Stimulated activated CD8-positive, alpha-beta memory T cell treated with anti-CD3 and anti-CD28 coated beads, Interleukin-12 subunit alpha, Interleukin-12 subunit beta, amount 100 ng/mL, for 24 hours (primary cell): Measurements from ENCODE around the gene KANTR.
A peak's percentile ranks its signal among the peaks of the same experiment; 100 is the strongest.

Experiments used
- DNase-seq: peaks from one replicate; pipeline ENCODE4 v3.0.0-alpha.2; 2020; ENCODE audit errors: extremely low read depth

KANTR gene

DNA sequence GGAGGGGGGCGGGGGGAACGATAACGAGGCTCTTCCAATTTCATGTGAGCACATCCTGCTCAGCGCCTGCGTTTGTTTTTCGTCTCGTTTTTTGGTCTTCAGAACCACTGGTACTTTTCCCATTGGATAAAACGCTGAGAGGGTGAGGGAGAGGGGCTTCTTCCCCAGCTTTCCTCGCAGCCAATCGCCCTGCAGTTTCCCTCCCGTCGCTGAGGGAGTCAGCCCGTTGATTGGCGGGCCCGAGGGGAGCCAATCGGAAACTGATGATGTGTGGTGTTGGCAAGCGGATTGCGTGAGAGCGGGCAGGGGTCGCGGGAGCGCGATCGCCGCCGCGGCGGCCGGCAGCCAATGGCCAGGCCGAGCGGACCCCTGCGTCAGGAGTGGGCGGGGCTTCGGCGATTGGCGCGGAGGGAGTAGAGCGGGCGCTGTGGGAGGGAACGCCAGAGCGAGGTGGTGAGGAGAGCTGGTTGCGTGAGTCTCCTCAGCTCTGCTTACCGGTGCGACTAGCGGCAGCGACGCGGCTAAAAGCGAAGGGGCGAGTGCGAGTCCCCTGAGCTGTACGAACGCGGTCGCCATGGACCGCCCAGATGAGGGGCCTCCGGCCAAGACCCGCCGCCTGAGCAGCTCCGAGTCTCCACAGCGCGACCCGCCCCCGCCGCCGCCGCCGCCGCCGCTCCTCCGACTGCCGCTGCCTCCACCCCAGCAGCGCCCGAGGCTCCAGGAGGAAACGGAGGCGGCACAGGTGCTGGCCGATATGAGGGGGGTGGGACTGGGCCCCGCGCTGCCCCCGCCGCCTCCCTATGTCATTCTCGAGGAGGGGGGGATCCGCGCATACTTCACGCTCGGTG, 11.8 kb upstream of the KANTR start, which contains the start of gene TSPYL2:
TSPYL2 (plus strand) TSS at position 443 of the 848 bp plus-strand sequence; CDS start at position 575, 132 bp downstream.
- DNase-seq, result peak; percentile 78

DNA sequence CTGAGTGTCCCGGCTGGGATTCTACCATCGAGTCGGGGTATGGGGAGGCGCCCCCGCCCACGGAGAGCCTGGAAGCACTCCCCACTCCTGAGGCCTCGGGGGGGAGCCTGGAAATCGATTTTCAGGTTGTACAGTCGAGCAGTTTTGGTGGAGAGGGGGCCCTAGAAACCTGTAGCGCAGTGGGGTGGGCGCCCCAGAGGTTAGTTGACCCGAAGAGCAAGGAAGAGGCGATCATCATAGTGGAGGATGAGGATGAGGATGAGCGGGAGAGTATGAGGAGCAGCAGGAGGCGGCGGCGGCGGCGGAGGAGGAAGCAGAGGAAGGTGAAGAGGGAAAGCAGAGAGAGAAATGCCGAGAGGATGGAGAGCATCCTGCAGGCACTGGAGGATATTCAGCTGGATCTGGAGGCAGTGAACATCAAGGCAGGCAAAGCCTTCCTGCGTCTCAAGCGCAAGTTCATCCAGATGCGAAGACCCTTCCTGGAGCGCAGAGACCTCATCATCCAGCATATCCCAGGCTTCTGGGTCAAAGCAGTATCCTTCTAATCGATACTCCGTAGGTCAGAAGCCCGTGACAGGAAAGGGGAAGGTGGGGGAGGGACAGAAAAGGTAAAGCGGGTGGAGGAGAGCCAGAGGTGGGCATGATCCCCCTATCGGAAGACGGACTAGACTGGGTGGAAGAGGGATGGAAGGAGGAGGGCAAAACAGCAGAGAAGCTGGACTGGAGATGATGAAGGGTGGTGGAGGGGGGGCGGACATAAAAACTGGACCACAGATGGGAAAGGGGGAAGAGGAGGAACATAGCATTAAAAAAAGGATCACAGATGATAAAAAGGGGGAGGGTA, 10.9 kb upstream of the KANTR start:
- no peak for DNase-seq

DNA sequence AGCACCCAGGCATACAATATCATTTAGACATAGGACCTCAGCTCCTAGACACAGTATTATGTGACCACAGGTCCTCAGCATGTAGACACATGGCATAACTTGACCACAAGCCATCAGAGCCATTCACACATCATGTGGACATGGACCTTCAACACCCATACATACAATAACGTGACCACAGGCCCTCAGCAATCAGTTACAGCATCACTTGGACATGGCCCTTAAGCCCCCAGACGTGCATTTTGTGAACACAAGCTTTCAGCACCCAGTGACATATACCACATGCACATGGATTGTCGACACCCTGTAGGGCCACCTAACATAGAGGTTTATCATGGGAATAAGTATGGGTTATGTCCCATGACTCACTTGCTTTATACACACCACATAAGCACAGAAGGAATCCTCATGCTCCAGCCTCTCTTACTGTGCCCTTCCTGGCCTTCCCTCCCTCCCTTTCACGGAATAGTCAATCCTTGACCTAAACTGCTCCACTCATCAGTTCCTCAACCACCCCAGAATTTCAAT, 9.8 kb upstream of the KANTR start:
- DNase-seq, result no peak

DNA sequence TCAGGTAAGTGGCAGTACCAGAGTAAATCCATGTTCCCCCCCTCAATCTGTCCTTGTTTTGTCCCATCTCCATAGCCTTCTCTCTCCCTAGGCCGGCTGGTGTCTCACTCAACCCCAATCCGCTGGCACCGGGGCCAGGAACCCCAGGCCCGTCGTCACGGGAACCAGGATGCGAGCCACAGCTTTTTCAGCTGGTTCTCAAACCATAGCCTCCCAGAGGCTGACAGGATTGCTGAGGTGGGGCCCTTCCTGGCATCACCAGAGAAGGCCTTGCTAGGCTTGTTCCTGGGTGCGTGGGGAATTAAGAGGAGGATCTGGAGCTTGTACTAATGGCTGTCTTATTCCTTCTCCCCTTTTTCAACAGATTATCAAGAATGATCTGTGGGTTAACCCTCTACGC, 9.1 kb upstream of the KANTR start:
- no peak for DNase-seq

DNA sequence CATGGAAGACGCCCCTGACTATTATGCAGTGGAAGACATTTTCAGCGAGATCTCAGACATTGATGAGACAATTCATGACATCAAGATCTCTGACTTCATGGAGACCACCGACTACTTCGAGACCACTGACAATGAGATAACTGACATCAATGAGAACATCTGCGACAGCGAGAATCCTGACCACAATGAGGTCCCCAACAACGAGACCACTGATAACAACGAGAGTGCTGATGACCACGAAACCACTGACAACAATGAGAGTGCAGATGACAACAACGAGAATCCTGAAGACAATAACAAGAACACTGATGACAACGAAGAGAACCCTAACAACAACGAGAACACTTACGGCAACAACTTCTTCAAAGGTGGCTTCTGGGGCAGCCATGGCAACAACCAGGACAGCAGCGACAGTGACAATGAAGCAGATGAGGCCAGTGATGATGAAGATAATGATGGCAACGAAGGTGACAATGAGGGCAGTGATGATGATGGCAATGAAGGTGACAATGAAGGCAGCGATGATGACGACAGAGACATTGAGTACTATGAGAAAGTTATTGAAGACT, 8.2 kb upstream of the KANTR start:
- no peak for DNase-seq

DNA sequence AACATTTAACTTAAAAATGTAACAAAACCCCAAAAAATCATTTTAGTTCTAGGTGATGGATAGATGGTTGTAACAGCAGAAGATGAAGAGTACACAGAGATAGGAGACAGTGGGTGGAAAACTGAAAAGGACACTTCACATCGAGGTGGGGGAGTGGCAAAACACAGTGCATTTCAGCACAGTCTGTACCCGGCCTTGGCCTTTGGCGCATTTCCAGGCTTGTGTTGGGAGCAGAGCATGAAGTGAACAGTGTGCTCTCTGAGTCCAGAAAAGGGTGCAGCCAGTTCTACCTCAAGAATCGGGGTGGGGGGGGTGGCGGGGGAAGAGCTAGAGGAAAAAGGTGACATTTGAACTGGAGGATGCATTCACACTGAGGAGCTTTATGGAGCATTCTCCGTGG, 7.5 kb upstream of the KANTR start:
- no peak for DNase-seq

DNA sequence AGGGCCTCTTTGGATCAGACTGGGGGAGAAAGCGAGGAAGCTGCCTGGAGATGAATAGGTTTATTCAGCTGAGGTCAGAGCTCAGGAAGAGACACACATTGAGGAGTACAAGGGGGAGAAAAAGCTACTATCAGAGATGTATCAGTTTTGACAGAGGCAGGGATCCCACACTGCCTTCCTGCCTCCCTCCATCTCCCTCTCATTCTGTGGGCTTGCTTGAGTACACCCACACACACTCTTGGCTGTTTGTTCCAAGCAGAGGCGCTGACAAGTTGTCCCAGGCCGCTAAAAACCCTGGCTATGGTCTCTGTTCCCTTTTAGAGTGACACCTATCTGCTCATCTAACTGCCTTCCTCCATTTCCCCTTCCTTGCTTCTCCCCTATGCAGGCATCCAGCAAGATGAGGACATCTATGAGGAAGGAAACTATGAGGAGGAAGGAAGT, 6.5 kb upstream of the KANTR start:
- no peak for DNase-seq

DNA sequence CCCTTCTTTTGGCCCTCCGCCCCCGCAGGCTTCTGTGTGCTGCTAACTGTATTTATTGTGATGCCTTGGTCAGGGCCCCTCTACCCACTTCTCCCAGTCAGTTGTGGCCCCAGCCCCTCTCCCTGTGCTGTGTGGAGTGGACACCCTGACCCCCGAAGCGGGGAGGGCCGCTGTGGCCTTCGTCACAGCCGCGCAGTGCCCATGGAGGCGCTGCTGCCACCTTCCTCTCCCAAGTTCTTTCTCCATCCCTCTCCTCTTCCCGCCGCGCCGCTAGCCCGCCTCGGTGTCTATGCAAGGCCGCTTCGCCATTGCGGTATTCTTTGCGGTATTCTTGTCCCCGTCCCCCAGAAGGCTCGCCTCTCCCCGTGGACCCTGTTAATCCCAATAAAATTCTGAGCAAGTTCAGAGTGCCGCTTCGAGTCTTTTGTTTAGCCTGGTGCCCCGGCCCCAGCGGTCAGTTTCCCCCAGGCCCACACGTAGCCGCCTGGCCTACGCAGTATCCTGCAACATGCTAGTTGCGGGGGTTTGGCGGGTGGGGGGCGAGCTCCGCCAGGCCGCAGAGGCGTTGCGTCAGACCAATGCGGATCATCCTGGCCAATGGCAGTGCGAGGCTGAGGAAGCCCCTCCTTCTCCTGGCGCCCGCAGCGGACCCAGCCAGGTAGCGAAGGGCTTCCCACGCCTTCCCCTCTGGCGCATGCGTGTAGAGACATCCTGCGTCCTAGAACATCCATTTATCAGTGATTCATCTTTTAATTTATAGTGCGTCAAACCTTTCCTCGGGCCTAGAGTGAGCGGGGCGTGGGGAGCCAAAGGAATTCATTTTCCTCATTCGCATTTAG, 5.6 kb upstream of the KANTR start:
- no peak for DNase-seq

DNA sequence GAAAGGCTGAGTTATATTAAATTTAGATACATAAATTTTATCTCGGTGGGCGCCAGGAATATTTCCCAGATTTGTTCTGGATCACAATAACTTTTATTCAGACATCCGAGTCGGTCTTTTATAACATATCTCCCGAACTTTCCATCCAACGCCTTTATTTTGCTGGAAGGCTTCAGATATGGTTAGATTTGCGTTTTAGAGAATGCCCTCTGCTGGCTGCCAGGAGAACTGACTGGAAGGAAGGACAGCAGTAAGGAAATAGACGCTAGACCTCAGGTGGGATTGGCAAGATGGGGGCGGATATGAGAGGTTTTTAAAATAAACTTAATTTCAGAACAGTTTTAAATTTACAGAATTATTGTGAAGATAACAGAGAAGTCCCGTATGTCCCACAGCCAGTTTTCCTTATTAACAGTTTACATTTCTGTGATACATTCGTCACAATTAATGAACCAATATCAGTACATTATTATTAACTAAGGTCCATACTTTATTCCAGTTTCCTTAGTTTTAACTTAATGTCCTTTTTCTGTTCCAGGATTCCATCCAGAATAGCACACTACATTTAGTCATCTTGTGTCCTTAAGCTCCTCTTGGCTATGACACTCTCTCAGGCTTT, 4.6 kb upstream of the KANTR start:
- DNase-seq, result no peak

DNA sequence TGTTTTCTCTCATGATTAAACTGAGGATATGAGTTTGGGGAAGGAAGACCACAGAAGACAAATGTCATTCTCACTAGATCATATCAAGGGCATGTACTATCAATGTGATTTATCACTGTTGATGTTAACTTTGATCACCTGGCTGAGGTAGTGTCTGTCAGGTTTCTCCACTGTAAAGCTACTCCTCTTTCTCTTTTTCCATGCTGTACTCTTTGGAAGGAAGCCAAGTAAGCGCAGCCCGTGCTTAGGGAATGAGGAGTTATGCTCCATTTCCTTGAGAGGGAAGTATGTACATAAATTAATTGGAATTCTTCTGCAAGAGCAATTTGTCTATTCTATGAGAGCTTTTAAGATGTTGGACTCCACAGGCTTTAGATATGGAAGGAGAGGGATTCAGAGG, 4.0 kb upstream of the KANTR start:
- no peak for DNase-seq

DNA sequence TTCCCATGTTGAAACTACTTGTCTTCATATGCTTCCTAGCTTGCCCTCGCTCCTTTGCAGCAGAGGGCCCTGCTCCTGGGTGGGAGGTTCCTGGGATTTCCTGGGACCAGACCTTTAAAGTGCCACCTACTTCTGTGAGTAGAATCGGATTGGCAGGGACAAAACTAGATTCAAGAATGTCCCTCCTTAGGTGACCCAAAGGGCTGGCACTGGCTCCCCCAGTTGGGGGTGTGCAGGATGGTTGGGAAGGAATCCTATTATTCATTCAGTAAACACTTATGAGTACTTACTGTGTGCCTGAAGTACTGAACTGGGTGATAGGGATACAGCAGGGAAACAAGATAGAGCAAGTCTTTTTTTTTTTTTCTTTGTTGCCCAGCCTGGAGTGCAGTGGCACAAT, 2.6 kb upstream of the KANTR start:
- DNase-seq, result no peak

DNA sequence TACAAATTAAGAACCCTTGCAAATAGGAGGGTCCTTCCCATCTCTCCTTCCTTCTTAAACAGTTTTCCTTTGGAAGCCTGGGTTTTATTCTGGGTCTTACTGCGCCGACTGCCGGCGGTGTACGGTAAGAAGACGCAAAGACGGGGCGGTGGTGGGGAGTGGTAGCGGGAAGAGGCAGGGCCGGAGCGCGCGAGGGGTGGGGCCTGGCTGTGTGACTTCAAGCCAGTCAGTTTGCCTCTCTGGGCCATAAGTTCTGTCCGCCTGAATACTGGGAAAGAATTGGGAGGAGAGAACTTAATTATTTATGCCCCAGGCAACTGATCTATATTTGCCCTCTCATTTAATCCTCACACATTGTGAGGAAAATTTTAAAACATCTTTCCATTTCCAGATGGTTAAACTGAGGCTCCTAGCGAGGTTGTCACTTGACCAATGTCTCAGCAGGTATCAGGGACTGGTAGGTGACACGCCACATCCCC, 726 bp upstream of the KANTR start:
- DNase-seq, result no peak

DNA sequence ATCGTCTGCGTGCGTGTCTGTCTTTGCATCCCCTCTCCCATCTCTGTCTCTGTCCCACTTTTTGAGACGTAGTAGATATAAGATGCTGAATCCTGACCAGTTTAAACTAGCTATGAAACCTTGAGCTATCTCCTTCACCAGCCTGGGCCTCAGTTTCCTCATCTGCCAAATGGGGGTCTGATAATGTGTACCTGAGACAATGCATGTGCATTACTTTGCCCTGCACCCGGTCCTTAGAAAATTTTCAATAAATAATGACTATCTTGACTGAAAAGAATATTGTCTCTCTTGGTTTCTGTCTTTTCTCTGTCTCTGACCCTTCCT, 602 bp downstream of the KANTR start:
- DNase-seq, result no peak

DNA sequence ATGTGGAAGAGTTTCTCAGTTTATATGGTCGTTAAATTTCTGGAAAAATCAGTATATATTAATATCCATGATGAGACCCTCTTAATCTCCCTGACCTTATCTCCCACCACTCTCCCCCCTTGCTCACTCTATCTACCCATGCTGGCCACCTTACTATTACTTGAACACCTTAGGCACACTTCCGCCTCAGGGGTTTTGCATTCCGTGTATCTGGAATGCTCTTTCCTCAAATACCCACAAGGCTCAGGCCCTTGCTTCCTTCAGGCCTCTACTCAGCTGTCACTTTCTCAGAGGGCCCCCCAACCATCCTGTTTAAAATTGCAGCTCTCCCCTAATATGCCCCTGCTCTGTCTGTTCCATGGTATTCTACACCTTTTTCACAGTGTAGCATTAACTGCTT, 1.9 kb downstream of the KANTR start:
- no peak for DNase-seq

DNA sequence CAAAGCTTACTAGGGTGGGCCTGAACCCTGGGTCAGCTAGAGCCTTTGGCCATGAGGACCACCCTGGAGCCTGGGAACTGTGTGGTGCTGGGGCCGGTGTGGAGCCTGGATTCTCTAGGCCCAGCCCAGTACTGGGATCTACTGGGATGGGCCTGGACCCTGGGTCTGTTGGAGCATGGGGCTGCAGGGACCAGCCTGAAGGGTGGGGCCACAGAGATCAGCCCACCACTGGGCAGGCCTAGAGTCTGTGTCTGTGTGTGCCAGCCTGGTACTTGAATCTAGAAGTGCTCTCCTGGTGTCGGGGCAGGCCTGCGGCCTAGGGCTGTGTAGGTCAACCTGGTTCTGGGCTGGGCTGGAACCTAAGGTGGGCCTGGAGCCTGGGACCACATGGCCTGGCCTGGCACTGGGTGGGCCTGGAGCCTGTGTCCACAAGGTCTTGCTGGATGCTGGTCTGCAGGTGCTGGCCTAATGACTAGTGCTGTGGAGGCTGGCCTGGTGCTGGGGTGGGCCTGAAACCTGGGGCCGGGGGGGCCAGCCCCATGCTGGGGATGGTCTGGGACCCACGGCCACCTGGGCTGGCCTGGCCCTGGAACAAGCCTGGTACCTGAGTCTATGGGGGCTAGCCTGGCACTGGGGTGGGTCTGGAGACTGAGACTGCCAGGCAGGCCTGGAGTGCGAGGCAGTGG, 21.1 kb downstream of the KANTR start:
- DNase-seq, result no peak

DNA sequence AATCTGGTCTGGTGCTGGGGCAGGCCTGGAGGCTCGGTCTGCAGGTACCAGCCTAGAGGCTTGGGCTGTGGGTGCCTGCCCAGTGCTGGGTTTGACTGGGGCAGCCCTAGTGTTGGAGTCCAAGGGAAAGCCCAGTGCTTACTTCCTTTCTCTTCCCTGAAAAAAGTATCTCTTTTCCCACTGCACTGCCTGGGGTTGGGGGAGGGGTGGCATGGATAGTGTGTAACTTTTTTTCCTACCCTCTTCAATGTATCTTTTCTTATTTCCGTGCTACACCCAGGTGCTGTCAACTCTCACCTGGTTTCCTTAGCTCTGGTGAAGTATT, 21.6 kb downstream of the KANTR start:
- DNase-seq, result no peak

DNA sequence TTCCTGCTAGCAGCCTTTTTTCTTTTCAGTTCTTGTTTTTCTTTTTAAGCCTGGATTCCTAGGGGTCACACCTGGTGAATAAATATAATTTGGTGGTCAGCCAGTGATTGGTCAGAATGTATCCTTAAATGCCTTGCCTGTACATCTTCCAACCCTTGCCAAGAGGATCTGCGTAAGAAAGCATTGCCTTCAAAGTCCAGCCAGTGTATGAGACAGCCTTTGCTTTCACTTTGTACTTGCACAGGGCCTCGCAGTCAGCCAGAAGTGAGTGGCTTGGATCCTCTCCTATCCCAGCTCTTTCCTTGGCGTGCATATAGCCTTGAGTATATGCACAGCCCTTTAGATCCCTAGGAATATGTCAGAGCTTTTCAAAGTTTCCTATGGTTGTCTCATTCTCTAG, 22.2 kb downstream of the KANTR start:
- no peak for DNase-seq

DNA sequence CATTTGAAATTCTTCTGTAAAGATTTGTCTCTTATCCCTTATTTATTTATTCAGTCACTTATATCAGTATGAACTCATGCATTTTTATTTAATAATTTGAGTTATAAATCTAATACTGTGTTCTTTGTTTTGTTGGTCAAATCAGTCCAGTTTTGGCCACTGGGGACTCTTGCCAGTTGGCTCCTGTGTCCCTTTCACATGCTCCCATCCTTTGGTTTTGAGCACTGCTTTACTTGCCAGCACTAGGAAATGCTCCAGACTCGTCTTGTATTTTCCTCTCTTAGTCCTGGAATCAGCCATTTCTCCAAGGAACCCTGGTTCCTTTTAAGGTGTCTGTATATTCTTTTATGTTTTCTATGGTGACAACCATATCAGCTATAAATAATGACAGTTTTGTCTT, 28.1 kb downstream of the KANTR start:
- DNase-seq, result no peak

DNA sequence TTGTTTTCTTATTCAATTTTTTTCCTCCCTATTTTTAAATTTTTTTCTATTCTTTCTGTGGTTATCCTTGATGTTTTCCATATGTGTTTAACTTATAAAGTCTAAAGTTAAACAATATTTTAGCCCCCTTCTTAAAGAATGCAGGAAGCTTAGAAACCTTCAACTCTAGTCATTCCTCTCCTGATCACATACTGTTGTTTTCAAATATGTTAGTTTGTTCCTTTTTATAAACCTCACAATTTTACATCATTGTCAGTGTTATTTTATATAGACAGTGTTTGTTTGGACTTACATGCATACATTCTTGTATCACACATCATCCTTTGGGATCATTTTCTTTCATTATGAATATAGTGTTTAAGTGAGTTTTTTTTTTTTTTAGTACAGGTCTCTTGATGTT, 31.6 kb downstream of the KANTR start:
- DNase-seq, result no peak

DNA sequence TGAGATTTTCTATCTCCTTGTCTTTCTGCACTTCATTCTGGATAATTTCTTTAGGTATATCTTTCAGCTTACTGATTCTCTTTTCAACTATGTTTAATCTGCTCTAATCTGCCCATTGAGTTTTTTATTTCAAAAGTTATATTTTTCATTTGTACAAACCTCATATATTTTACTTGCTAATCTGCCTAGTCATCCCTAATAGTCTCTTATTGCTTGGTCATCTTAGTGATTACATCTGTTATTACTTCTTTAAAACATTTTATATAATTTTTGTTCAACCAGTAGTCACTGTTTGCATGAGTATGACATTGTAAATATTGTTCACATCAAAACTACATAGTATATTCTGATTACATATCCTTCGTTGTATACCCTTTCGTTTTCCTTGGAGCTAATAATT, 32.4 kb downstream of the KANTR start:
- DNase-seq, result no peak
